Neural progenitor cell (in vitro differentiated cells): Measurements from ENCODE around the gene SSTR5. TPM values are rescaled to one million over a fixed set of nuclear protein-coding genes. Genes with fewer than 3 reads are reported as not detected.

Source experiments
- DNase-seq: peaks from one replicate; pipeline ENCODE4 v3.0.0-alpha.2; 2016; ENCODE audit warnings: low spot score
- H2AFZ ChIP-seq: fragments of 200-600 bp; sonication (generic); replicated peaks from 2 replicates; pipeline ENCODE4 v1.6.1; 2016; ENCODE audit warnings: antibody characterized with exemption
- H3F3A ChIP-seq: fragments of 200-600 bp; sonication (generic); 2 replicates; pipeline ENCODE4 v1.6.1; 2016; ENCODE audit warnings: antibody characterized with exemption, low read depth
- H3K27ac ChIP-seq: fragments of 200-600 bp; sonication (generic); 2 replicates; pipeline ENCODE4 v1.5.1; 2016; ENCODE audit warnings: mild to moderate bottlenecking
- H3K27me3 ChIP-seq: fragments of 200-600 bp; sonication (generic); 2 replicates; pipeline ENCODE4 v1.6.1; 2016; ENCODE audit warnings: mild to moderate bottlenecking, moderate library complexity
- H3K36me3 ChIP-seq: fragments of 200-600 bp; sonication (generic); 2 replicates; pipeline ENCODE4 v1.5.1; 2016
- H3K4me1 ChIP-seq: fragments of 200-600 bp; sonication (generic); 2 replicates; pipeline ENCODE4 v1.6.1; 2016; ENCODE audit warnings: mixed run types
- H3K4me2 ChIP-seq: fragments of 200-600 bp; sonication (generic); 2 replicates; pipeline ENCODE4 v1.6.1; 2016
- H3K4me3 ChIP-seq: fragments of 200-600 bp; sonication (generic); 2 replicates; pipeline ENCODE4 v1.5.1; 2016
- H3K79me2 ChIP-seq: fragments of 200-600 bp; sonication (generic); 2 replicates; pipeline ENCODE4 v1.6.1; 2016; ENCODE audit warnings: low read depth
- H3K9ac ChIP-seq: fragments of 200-600 bp; sonication (generic); 2 replicates; pipeline ENCODE4 v1.6.1; 2016
- H3K9me3 ChIP-seq: fragments of 200-600 bp; sonication (generic); 2 replicates; pipeline ENCODE4 v1.5.1; 2016; ENCODE audit warnings: low read depth
- H4K20me1 ChIP-seq: fragments of 200-600 bp; sonication (generic); 2 replicates; pipeline ENCODE4 v1.6.1; 2016; ENCODE audit warnings: low read depth
- H3K27ac Mint-ChIP-seq: 3 replicates; pipeline ENCODE4 v1.8.0; 2021; ENCODE audit warnings: mixed read lengths
- H3K27me3 Mint-ChIP-seq: 2 replicates; pipeline ENCODE4 v1.8.0; 2022; ENCODE audit warnings: low read depth, mild to moderate bottlenecking, inconsistent platforms, moderate library complexity, mixed read lengths; ENCODE audit not compliant: insufficient read depth
- H3K36me3 Mint-ChIP-seq: 3 replicates; pipeline ENCODE4 v1.8.0; 2021; ENCODE audit warnings: mixed read lengths
- H3K4me1 Mint-ChIP-seq: 3 replicates; pipeline ENCODE4 v1.8.0; 2021; ENCODE audit warnings: mixed read lengths
- H3K4me3 Mint-ChIP-seq: 3 replicates; pipeline ENCODE4 v1.8.0; 2021; ENCODE audit warnings: mild to moderate bottlenecking, moderate library complexity, mixed read lengths
- H3K9me3 Mint-ChIP-seq: 3 replicates; pipeline ENCODE4 v1.8.0; 2020; ENCODE audit warnings: mixed read lengths
- EZH2 ChIP-seq: fragments of 200-600 bp; sonication (generic); IDR thresholded peaks from 2 replicates; pipeline ENCODE4 v1.6.1; 2017; ENCODE audit warnings: antibody characterized with exemption, mild to moderate bottlenecking, moderate library complexity
- EZH2phosphoT487 ChIP-seq: fragments of 200-600 bp; sonication (generic); IDR thresholded peaks from 2 replicates; pipeline ENCODE4 v1.6.1; 2017; ENCODE audit warnings: antibody characterized with exemption
- total RNA-seq: library from RNA; depleted of rRNA; stranded (reverse); fragments of >200 nt; gene quantifications from 2 replicates; pipeline ENCODE4 v1.2.3, GENCODE V29; 2015; ENCODE audit warnings: low replicate concordance
- TF ChIP-seq, protein P1 (sequence below): fragments of 200-600 bp; sonication (generic); IDR thresholded peaks from 2 replicates; pipeline ENCODE4 v1.5.1; 2017; ENCODE audit warnings: antibody characterized with exemption, mild to moderate bottlenecking

SSTR5 gene
- total RNA-seq, 1 donor from 2014 or later: not detected

DNA sequence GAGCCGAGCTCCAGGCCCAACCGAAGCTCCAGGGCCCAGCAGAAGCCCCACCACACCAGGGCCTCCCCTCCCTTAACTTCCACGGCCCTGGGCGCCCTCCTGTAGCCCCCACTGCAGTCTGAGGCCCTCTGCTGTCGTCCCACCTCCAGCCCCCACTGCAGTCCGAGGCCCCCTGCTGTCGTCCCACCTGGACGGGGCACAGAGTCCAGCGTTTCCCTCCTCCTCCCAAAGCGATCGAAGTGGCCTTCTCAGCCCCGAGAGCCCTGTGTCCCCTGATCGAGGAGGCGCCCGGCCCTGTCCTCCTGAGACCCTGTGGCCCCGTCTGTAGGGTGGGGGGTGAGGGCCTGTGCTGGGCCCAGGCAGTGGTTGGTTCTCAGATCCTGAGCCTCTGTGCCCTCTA lies 54.6 kb downstream of the SSTR5 start:
- Mint-ChIP-seq H3K36me3 (no peaks in the 10 kb centered on the region), H3K9me3 (no peaks in the 10 kb centered on the region), H3K4me3 (no peak overlapping the region), H3K4me1 (peaks cover 6% of the 10 kb centered on the region), H3K27ac (no peak overlapping the region), H3K27me3 (peaks cover 4% of the 10 kb centered on the region)
- peaks cover 12% of the 10 kb centered on the region for H3K4me1 ChIP-seq
- H3K9ac ChIP-seq: no peak overlapping the region
- no peaks in the 10 kb centered on the region for H3K27me3 ChIP-seq
- no peak overlapping the region for H3K4me3 ChIP-seq
- TF ChIP-seq EZH2phosphoT487 (no peak), EZH2 (no peak)
- TF ChIP-seq, protein P1, sequence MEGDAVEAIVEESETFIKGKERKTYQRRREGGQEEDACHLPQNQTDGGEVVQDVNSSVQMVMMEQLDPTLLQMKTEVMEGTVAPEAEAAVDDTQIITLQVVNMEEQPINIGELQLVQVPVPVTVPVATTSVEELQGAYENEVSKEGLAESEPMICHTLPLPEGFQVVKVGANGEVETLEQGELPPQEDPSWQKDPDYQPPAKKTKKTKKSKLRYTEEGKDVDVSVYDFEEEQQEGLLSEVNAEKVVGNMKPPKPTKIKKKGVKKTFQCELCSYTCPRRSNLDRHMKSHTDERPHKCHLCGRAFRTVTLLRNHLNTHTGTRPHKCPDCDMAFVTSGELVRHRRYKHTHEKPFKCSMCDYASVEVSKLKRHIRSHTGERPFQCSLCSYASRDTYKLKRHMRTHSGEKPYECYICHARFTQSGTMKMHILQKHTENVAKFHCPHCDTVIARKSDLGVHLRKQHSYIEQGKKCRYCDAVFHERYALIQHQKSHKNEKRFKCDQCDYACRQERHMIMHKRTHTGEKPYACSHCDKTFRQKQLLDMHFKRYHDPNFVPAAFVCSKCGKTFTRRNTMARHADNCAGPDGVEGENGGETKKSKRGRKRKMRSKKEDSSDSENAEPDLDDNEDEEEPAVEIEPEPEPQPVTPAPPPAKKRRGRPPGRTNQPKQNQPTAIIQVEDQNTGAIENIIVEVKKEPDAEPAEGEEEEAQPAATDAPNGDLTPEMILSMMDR: no peak
- no peak overlapping the region for H3K27ac ChIP-seq
- H3K79me2 ChIP-seq: no peaks in the 10 kb centered on the region
- no peak overlapping the region for H2AFZ ChIP-seq
- H3K9me3 ChIP-seq: no peaks in the 10 kb centered on the region
- no peaks in the 10 kb centered on the region for H3K36me3 ChIP-seq
- H4K20me1 ChIP-seq: no peaks in the 10 kb centered on the region
- no peak for DNase-seq
- no peak overlapping the region for H3K4me2 ChIP-seq
- no peaks in the 10 kb centered on the region for H3F3A ChIP-seq

DNA sequence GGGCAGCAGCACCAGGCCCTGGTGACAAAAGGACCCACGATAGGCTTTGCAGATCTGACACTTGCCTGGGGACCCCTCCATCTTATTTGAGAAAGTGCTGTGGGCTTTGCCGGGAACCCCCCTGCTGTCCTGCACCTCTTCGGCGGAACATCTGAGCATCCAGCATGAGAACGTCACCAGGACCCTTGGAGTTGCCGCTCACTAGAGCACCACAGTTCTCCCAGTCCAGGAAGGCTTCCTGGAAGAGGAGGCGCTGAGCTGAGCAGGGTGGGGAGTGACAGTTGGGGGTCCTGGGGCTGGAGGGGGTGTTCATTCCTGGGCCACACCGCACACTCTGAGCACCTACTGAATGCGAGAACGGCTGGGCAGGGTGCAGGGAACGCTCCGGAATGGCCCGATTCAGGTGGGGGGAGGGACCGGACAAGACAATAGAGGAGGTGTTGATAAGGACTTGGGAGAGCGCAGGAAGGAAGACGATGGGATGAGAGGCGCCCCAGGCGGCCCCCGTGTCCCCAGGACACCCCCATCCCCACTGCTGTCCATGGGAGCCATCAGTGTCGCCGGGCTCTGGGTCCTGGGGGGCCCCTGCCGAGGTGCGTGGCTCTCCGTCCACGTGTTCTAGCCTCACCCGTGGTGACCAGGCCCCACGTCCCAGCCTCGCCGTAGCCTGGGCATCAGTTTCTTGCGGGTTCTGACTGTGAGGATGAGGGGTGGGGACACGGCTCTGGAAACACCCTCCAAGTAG lies 55.6 kb downstream of the SSTR5 start:
- Histone ChIP-seq H3K27me3 (no peaks in the 10 kb centered on the region), H3K4me3 (no peak overlapping the region), H3K27ac (no peak overlapping the region), H4K20me1 (no peaks in the 10 kb centered on the region), H3K9me3 (no peaks in the 10 kb centered on the region), H3K79me2 (no peaks in the 10 kb centered on the region), H3K9ac (no peak overlapping the region), H3K4me2 (no peak overlapping the region), H3F3A (no peaks in the 10 kb centered on the region), H2AFZ (no peak overlapping the region), H3K4me1 (peaks cover 12% of the 10 kb centered on the region), H3K36me3 (no peaks in the 10 kb centered on the region)
- Mint-ChIP-seq H3K36me3 (no peaks in the 10 kb centered on the region), H3K27me3 (peaks cover 4% of the 10 kb centered on the region), H3K4me3 (no peak overlapping the region), H3K9me3 (no peaks in the 10 kb centered on the region), H3K4me1 (peaks cover 7% of the 10 kb centered on the region), H3K27ac (no peak overlapping the region)
- no peak for DNase-seq
- no peak for TF ChIP-seq EZH2phosphoT487
- TF ChIP-seq EZH2: no peak
- TF ChIP-seq, protein P1: no peak

- Histone ChIP-seq H3K4me3 (no peak overlapping the region), H3F3A (no peaks in the 10 kb centered on the region), H3K9me3 (no peaks in the 10 kb centered on the region), H3K4me2 (no peak overlapping the region), H3K4me1 (peaks cover 12% of the 10 kb centered on the region), H3K9ac (no peak overlapping the region), H2AFZ (no peak overlapping the region), H4K20me1 (no peaks in the 10 kb centered on the region), H3K79me2 (no peaks in the 10 kb centered on the region), H3K27ac (no peak overlapping the region), H3K36me3 (no peaks in the 10 kb centered on the region), H3K27me3 (no peaks in the 10 kb centered on the region)
- H3K36me3 Mint-ChIP-seq: no peaks in the 10 kb centered on the region
- no peak for DNase-seq
- H3K4me3 Mint-ChIP-seq: no peak overlapping the region
- H3K4me1 Mint-ChIP-seq: peaks cover 7% of the 10 kb centered on the region
- peaks cover 4% of the 10 kb centered on the region for H3K27me3 Mint-ChIP-seq
- TF ChIP-seq, protein P1: no peak
- no peak for TF ChIP-seq EZH2
- no peak for TF ChIP-seq EZH2phosphoT487
- H3K9me3 Mint-ChIP-seq: no peaks in the 10 kb centered on the region
- H3K27ac Mint-ChIP-seq: no peak overlapping the region
Measured at GRCh38 chr16:1129106-1129960, 56.8 kb downstream of the SSTR5 start.
